Measurements from ENCODE around the gene REV3L.
"Not testable (repeated sequence)": the region's sequence is repeated elsewhere in the genome, so short reads cannot be mapped to it uniquely, and the experiment has no call there.

REV3L gene

GRCh38 chr6:111361648-111362047 lies 121.4 kb downstream of the REV3L start:
- no peak for DNase-seq

GRCh38 chr6:111358454-111358853 lies 124.6 kb downstream of the REV3L start:
- no peak for DNase-seq

GRCh38 chr6:111357705-111358104 lies 125.3 kb downstream of the REV3L start:
- DNase-seq = no peak

GRCh38 chr6:111356551-111356950 lies 126.5 kb downstream of the REV3L start:
- DNase-seq = no peak

- DNase-seq = no peak
Observed at GRCh38 chr6:111354758-111355555, 128.1 kb downstream of the REV3L start.

- DNase-seq = no peak
Observed at GRCh38 chr6:111353912-111354462, 129.0 kb downstream of the REV3L start.

GRCh38 chr6:111347589-111347988 lies 135.4 kb downstream of the REV3L start:
- DNase-seq = no peak

GRCh38 chr6:111342913-111343312 lies 140.1 kb downstream of the REV3L start:
- no peak for DNase-seq

GRCh38 chr6:111339294-111339693 lies 143.7 kb downstream of the REV3L start:
- no peak for DNase-seq

- no peak for DNase-seq
Observed at GRCh38 chr6:111338843-111339242, 144.2 kb downstream of the REV3L start.

- no peak for DNase-seq
Observed at GRCh38 chr6:111337829-111338236, 145.2 kb downstream of the REV3L start.

- DNase-seq = no peak
Observed at GRCh38 chr6:111329882-111330633, 153.0 kb downstream of the REV3L start.

- DNase-seq = no peak
Observed at GRCh38 chr6:111326563-111326962, 156.5 kb downstream of the REV3L start.

GRCh38 chr6:111322145-111322544 lies 160.9 kb downstream of the REV3L start:
- no peak for DNase-seq

- DNase-seq = not testable (repeated sequence)
Observed at GRCh38 chr6:111307950-111308349, 175.1 kb downstream of the REV3L start.

- no peak for DNase-seq
Observed at GRCh38 chr6:111307275-111307858, 175.7 kb downstream of the REV3L start.

- DNase-seq = no peak
Observed at GRCh38 chr6:111306104-111306888, 176.7 kb downstream of the REV3L start.

GRCh38 chr6:111301946-111302345 lies 181.1 kb downstream of the REV3L start:
- no peak for DNase-seq

GRCh38 chr6:111300938-111301800 lies 181.8 kb downstream of the REV3L start:
- not testable (repeated sequence) for DNase-seq

- no peak for DNase-seq
Observed at GRCh38 chr6:111297776-111298175, 185.2 kb downstream of the REV3L start.

- no peak for DNase-seq
Observed at GRCh38 chr6:111294374-111294967, 188.5 kb downstream of the REV3L start.
